Cardiac fibroblast (primary cell): Measurements from ENCODE around the gene PTPRE.

ENCODE experiments used
- DNase-seq, 2 donors: peaks; one replicate each; pipeline versions ENCODE4 v3.0.0 to v3.0.0-alpha.2; 2010; ENCODE audit warnings: low read depth in 2 of 2
- H3K4me3 ChIP-seq, 2 donors: replicated peaks in 1 of 2; 1 replicate in 1 of 2; 2 replicates in 1 of 2; pipeline ENCODE4 v1.5.1; 2011; ENCODE audit warnings: low read depth in 2 of 2, low read length in 2 of 2, mild to moderate bottlenecking in 2 of 2, moderate library complexity in 1 of 2
- TF ChIP-seq, protein P1 (sequence below): IDR thresholded peaks from one replicate; pipeline ENCODE4 v1.5.1; 2011; ENCODE audit warnings: low read depth, mild to moderate bottlenecking, low read length, inconsistent platforms

Gene PTPRE

DNA sequence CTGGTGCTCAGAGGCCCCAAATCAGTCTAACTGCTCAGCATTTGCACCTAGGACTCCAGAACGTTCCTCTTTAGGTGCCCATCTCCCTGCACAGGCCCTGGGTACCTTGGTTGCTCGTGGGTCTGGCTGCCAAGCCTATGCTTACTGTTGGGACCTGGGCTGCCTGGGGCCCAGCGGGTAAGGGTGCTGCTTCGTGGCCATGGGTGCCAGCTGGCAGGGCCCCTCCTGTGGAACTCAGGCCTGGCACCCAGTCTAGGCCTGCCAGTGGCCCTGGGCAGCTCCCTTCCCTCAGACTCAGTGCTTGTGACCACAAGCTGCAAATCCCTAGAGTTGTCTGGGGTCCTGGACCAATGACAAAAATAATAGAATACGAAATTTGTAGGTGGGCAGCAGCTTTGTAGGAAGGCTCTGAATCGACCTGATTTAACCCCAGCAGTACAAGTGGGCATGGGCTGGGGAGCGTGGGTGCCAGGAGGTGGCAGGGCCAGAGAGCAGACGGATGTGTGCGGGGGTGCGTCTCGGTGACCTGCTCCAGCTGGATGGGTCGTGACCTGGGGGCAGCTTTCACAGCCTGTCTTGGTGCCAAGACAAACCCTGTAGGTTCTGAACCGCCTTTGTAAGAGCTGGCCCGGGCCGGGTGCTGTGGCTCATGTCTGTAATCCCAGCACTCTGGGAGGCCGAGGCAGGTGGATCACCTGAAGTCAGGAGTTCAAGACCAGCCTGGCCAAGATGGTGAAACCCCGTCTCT is 149.6 kb downstream of the PTPRE start:
- no peak overlapping the region for H3K4me3 ChIP-seq
- TF ChIP-seq, protein P1, sequence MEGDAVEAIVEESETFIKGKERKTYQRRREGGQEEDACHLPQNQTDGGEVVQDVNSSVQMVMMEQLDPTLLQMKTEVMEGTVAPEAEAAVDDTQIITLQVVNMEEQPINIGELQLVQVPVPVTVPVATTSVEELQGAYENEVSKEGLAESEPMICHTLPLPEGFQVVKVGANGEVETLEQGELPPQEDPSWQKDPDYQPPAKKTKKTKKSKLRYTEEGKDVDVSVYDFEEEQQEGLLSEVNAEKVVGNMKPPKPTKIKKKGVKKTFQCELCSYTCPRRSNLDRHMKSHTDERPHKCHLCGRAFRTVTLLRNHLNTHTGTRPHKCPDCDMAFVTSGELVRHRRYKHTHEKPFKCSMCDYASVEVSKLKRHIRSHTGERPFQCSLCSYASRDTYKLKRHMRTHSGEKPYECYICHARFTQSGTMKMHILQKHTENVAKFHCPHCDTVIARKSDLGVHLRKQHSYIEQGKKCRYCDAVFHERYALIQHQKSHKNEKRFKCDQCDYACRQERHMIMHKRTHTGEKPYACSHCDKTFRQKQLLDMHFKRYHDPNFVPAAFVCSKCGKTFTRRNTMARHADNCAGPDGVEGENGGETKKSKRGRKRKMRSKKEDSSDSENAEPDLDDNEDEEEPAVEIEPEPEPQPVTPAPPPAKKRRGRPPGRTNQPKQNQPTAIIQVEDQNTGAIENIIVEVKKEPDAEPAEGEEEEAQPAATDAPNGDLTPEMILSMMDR = no peak
- DNase-seq = no peak

DNA sequence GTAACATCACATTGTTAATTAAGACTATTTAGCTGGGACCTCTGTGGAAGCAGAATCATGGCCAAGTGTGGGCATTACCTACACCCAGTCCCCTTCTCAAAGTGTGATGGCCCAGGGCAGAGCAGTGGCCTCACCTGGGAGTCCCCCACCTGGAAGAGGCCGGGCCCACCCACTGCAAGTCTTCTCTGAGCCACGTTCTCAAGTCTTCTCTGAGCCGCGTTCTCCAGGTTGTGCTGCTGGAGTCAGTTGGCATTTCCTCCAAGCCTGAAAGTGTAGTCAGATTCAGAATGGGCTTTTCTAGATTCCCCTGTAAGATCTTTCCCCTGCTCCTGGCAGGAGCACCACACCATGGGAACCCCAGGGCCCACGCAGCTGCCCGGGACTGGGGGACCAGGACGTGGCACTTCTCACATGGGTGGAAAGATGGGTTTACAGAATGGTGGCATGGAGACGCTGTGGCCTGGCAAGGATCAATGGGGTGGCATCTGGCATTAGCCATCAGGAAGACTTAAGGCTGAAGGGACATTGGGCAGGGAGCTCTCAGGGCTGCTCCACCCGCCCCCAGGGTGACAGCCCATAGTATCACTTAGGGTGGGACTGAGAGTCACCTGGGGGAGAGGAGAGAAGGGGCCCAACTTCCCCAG is 151.3 kb downstream of the PTPRE start:
- TF ChIP-seq, protein P1 = no peak
- DNase-seq = no peak
- H3K4me3 ChIP-seq = no peak overlapping the region

DNA sequence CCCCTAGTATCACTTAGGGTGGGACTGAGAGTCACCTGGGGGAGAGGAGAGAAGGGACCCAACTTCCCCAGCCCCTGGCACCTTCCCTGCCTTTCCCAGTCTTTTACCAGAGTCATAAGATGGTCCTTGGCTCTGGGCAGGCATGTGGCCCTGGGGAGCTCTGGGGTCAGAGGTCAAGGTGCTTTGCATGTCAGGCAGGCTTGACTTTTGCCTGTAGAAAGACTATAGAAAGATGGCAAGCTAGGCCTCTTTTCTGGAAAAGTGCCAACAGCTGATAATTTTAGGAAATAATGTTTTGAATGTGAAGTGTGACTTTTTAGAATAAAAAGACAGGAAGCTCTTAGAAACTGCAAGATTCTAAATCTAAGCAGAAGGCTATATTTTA is 151.8 kb downstream of the PTPRE start:
- DNase-seq = no peak
- TF ChIP-seq, protein P1 = no peak
- H3K4me3 ChIP-seq = no peak overlapping the region

DNA sequence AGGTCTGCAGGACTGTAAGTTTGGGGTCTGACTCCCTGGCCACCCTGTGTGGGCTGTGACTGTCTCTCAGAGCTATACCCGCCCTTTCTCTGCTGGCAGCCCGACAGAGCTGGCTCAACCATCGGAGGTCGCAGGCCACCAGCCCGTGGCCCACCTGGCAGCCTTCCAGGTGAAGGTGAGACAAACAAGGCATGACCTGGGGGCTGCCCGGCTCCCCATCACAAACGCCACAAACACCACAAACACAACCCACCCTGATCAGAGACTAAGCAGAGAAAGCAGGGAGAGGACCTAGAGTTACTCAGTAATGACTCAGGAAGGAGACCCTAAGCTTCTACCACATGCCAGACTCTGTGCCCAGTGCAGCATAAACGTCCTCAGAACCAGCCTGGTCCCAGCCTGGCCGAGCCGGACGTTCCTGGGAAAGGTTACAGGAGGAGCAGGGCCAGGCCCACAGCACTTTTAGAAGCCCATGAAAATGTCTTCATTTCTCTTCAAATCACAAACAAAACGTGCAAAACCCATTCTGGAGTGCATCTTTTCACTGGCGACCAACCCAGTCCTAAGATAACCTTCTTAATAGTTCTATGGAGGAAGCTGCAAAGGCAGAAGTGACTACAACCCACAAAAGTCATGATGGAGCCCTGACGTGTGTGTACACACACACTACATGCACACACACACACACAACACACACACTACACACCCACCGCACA is 152.5 kb downstream of the PTPRE start:
- no peak for DNase-seq
- H3K4me3 ChIP-seq = no peak overlapping the region
- TF ChIP-seq, protein P1 = no peak

DNA sequence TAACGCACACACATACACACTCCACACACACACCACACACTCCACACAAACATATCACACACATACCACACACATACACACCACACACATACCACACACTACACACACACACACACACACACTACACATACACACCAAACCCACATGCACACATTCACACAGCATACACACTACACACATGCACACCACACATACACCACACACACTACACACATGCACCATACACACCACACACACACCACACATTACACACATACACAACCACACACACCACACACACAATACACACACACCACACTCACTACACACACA is 153.0 kb downstream of the PTPRE start:
- TF ChIP-seq, protein P1 = no peak
- no peak overlapping the region for H3K4me3 ChIP-seq
- no peak for DNase-seq

DNA sequence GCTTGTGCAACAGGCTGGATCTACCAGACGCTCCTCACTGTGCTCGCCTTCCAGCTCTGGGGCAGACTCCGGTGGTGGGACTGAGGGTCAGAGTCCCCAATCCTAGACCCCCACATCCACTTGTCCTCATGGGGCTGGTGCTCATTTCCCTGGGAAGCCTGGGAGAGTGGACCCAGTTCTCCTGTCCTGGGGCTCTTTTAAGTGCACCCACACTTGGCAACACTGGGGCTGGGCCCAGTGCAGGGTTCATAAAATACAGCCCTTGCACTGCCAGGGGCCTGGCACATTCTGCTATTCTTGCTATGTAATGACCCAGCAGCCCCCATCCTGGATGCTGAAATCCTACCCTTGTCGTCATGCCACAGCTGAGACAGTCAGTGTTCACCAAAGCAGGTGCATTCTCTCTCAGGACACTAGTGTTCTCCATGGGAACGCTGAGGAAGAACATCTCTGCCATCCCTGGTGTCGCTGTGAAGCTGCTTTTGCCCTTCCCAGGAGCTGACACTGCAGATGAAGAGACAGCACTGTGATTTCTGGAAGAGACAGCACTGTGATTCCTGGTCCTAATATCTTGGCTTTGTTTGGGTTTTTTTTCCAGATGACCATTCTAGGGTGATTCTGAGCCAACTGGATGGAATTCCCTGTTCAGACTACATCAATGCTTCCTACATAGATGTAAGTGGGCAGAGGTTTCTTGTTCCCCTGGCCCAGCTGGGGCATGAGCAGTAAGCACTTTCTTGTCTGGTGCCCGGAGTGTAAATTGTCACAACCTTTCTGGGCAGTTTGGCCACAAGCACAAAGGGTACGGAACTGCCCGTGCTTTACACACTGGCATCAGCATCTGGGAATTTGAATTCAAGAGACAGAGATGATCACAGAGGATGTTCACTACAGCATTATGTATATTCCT is 153.7 kb downstream of the PTPRE start:
- TF ChIP-seq, protein P1 = no peak
- no peak overlapping the region for H3K4me3 ChIP-seq
- no peak for DNase-seq
